GM10266 (cell line): ENCODE measurements around the gene CLSTN1.

ENCODE experiments used
- DNase-seq: peaks from one replicate; pipeline ENCODE4 v3.0.0; 2012; ENCODE audit errors: extremely low spot score
- TF ChIP-seq, protein P1 (sequence below): IDR thresholded peaks from 2 replicates; pipeline ENCODE4 v1.5.1; 2012; ENCODE audit warnings: mild to moderate bottlenecking, low read depth; ENCODE audit not compliant: control insufficient read depth, insufficient read depth; ENCODE audit errors: missing control alignments

The CLSTN1 gene

DNA sequence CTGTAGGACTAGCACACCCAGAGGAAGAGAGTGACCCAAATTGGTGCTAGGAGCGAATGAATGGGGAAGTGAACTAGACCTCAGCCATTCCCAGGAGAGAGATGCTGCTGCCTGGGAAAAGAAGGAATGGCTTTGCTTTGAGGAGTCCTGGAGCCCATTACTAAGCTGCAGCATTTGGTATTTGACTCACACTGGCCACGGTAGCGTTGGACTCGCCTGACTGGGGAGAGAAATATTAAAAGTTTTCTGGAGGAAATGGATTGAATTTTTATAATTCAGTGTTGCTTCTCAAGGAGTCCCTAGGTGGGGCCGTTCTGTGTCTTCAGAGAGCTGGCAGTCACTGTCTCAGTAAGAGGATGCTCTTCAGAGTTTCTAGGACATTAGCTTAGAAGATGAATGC lies 132.1 kb downstream of the CLSTN1 start:
- no peak for DNase-seq
- TF ChIP-seq, protein P1, sequence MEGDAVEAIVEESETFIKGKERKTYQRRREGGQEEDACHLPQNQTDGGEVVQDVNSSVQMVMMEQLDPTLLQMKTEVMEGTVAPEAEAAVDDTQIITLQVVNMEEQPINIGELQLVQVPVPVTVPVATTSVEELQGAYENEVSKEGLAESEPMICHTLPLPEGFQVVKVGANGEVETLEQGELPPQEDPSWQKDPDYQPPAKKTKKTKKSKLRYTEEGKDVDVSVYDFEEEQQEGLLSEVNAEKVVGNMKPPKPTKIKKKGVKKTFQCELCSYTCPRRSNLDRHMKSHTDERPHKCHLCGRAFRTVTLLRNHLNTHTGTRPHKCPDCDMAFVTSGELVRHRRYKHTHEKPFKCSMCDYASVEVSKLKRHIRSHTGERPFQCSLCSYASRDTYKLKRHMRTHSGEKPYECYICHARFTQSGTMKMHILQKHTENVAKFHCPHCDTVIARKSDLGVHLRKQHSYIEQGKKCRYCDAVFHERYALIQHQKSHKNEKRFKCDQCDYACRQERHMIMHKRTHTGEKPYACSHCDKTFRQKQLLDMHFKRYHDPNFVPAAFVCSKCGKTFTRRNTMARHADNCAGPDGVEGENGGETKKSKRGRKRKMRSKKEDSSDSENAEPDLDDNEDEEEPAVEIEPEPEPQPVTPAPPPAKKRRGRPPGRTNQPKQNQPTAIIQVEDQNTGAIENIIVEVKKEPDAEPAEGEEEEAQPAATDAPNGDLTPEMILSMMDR, result no peak

DNA sequence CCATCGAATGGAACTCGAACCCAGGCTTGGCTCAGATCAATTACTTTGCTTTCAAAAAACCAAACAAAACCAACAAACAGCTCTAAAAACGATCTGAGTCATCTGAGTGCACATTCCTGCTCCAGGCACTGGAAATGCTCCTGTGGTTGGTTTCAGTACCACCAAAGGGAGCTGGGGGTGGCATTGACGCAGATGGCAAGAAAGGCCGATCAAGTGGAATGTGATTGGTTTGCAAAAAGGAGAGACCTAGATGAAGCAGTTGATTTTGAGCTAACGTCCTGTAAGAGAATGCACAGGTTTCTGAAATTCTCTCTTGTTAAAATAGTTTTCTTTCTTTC lies 132.7 kb downstream of the CLSTN1 start:
- TF ChIP-seq, protein P1, result no peak

DNA sequence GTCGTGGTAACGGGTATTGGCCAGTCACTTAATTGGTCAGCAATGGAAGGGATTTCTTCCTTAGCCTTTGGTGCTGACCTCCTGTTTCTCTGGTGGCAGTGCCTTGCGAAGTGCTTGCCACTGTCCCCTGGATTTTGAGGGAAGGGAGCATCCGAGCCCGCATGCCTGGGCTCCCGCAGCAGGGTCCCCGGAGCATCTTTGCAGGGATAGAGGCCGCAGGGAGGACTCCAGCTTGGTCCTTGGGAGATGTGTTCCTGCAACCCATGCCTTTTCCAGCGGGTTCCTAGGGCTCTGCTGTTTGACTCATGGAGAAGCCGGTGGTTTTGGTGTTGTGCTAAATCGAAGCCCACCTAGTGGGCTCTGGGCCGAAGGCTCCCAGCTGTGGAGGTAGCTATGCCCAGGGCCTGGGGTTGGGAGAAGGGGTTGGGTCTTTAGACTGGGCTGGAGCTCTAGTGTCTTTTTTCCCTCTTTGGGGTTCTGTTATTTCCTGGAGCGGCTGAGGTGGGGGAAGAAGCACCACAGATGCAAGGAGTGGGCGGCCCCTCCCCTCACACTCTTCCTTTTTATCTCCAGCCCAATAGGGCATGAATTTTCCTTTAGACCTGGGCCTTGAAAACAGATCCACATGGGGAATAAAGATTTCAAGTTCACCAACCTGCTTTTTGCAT lies 133.2 kb downstream of the CLSTN1 start:
- TF ChIP-seq, protein P1, result no peak

More for the DNA sequence above, 132.7 kb downstream of the CLSTN1 start:
- DNase-seq, result no peak

DNA sequence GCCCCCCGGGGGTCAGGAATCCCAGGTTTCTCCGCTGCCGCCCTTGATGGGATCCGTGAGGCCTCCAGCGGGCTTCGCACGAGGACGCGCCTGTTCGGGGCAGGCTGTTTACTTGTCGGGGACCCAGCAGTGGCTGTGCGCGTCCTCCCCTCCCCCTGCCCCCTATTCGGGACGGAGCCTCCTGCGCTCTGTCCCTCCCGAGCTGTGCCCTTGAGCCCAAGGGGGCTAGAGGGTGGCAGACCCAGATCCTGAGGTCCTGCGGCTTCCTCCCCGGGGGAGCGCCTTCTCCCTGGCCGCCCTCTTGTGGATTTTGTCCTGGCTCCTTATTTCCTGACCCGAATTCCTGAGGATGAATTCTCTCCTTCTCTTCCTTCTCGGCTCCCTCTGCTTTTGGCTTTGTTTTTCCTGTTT lies 133.8 kb downstream of the CLSTN1 start:
- TF ChIP-seq, protein P1, result no peak
- no peak for DNase-seq

More for the DNA sequence above, 133.2 kb downstream of the CLSTN1 start:
- no peak for DNase-seq

DNA sequence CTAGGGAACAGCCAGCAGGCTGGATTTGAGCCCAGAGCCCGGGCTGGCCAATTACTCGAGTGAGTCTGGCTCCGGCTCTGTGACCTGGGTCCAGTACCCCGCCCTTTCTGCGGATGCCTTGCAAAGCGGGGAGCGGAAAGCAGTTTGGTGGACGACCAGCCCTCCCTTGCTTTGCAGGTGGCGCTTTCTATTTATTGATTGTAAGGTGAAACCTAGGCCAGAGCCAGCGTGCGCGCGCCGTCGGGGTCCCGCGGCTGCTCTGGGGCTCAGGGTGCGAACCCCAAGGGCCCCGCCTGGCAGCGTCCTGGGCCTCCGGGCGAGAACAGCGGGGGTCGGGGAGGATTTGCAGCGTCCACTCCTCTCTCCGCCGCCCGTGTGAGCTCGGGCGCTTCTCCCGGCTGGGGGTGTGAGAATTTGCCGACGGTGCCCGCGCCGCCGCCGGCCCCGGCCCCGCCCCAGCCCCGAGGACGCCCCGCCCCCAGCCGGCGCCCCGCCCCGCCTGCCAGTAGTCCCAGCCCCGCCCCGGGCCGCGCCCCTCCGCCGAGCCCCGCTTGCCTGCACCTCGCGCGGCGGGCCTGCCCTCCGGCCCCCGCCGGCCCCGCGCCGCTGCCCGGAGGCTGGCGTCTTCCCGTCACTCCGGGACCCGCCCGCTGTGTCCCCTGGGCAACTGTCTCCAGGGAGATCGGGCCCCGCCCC lies 134.6 kb downstream of the CLSTN1 start:
- peak; percentile 96 for DNase-seq
- TF ChIP-seq, protein P1, result no peak

- DNase-seq, result no peak
Measured at GRCh38 chr1:9688599-9688998, 135.2 kb downstream of the CLSTN1 start.

More at GRCh38 chr1:9688599-9688998, 135.2 kb downstream of the CLSTN1 start:
- TF ChIP-seq, protein P1, result no peak
